ENCODE measurements around the gene COMMD1.
"Not testable (repeated sequence)": the region's sequence is repeated elsewhere in the genome, so short reads cannot be mapped to it uniquely, and the experiment has no call there.

COMMD1 gene

DNA sequence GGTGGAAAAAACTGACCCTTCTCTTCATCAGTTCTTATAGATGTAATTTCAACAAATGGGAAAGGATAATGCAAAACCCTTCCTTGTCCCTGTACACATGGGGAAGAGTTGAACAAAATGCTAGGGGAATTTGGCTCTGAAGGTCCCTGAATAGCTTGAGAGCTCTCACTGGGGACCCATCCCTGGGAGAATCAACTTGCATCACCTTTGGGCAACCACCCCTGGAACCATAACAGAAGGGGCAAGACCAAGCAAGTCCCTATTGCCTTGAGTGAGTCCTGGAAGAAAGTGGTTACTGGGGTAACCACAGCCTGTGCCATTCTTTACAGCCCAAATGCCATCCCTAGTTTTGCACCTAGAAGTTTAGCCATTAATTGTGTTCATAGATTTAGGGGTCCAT, 238.2 kb downstream of the COMMD1 start:
- DNase-seq = no peak

DNA sequence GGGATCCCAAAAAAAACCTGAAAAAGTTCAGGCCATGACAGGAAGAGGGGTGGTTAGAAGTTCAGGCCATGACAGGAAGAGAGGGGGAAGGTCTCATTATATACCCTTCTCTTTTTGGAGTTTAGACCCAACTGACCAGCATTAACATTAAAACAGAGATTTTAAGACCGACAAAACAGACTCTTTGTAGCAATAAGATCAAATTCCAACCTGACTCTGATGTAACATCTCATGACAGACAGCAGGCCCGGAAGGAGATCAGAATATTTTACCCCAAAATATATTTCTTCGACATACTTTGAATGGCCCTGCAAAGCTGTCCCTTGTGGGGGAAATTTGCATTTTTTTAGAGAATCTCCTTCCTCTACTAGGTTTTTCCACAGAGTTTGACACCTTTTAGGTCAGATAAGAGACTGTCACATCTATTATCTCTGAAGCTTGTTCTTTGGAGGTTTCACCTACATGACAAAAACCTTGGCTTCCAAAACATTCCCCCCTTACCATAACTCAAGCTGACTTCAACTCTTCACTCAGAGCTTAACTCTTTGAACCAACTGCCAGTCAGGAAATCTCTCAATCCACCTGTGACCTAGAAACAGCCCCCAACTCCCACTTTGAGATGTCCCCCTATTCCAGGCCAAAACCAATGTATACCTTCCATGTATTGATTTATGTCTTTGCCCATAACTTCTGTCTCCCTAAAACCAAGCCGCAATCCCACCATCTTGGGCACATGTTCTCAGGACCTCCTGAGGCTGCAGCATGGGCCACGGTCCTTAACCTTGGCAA, 239.4 kb downstream of the COMMD1 start:
- no peak for DNase-seq

DNA sequence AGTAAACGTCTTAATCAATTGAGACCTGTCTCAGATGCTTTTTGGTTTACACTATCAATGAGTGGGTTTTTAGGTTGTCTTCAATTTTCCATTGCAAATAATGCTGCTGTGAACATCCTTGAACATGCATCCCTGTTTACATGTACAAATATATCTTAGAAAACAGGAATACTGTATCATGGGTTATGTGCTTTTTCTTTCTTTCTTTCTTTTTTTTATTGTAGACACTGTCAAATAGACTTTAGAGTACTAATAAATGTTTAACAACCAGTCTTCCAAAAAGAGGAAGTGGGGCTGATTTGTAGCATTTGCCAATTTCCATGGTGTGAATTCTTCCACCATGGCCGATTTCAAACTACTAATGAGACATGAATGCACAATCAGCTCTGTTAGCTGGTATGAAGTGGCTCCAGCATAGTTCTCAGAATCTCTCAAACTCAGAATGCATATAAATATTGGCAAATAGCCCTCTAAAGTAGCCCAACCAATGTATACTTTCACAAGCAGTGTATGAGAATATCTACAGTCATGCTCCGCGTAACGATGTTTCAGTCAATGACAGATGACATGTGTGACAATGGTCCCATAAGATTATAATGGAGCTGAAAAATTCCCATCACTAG, 240.1 kb downstream of the COMMD1 start:
- DNase-seq = no peak

DNA sequence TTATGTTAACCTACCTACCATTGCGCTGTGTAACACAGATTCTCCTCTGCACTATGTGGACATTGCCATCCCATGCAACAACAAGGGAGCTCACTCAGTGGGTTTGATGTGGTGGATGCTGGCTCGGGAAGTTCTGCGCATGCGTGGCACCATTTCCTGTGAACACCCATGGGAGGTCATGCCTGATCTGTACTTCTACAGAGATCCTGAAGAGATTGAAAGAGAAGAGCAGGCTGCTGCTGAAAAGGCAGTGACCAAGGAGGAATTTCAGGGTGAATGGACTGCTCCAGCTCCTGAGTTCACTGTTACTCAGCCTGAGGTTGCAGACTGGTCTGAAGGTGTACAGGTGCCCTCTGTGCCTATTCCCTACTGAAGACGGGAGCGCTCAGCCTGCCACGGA, 241.3 kb downstream of the COMMD1 start:
- DNase-seq = not testable (repeated sequence)

DNA sequence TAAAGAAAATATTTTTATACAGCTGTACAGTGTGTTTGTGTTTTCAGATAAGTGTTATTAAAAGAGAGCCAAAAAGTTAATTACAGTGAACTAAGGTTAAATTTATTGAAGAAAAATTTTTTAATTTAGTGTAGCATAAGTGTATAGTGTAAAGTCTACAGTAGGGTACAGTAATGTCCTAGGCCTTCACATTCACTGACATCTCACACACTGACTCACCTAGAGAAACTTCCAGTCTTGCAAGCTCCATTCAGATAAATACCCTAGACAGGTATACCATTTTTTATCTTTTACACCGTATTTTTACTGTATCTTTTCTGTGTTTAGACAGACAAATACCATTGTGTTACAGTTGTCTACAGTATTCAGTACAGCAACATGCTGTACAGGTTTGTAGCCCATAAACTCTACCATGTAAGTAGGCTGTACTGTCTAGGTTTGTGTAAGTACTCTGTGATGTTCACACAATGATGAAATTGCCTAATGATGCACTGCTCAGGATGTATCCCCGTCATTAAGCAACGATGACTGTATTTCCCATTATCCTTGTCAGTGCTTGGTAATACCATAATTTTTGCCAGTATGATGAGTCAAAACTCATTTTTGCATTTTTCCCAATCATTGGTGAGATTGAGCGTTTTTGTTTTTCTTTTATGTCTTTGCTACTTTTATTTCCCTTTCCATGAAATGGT, 242.3 kb downstream of the COMMD1 start:
- no peak for DNase-seq

DNA sequence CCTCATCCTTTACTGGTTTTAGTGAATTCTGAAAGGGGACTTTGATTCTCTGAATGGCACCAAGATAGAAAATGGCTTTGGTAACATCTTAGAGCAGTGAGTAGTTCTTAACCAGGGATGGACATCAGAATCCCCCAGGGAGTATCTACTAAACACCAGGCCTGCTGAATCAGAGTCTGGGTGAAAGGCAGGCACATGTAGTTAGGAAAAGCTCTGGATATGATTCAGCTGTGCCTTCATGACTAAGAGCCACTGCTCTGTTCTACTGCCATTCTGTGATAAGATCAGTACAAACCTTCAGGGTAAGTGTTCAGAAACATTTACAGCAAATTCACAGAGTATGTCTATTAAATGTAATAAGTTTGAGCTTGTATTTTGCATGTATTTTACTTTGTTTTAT, 244.2 kb downstream of the COMMD1 start:
- no peak for DNase-seq

DNA sequence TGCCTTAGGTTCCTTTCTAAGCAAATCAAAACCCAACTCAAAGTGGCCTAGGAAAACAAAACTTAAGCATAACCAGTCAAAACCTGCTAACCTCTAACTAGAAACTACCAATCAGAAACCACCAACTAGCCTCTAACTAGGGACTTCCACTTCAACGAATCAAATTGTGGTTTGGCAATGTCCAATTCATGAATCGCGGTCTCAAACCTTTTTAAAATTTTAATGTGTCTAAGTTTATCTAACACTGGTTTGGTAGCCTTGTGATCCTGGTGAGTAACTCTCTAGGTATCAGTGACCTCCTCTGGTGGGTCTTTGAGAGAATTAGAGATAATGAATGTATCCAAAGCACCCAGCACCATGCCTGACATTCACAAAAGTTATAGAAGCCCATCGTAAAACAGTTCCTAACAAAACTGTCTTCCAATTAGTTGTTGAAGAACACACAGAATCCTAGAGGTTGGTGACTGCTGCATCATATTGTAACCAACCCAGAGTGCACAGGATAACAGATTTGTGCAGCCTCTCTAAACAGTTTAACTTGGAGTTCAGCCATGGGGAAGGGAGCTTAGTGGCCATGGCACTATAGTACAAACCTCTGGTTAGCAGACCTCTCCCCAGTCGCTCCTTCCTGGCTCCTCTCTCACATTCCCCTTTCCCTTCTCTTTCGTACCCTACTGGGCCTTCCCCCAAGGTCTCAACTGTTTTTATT, 245.3 kb downstream of the COMMD1 start:
- DNase-seq = no peak

DNA sequence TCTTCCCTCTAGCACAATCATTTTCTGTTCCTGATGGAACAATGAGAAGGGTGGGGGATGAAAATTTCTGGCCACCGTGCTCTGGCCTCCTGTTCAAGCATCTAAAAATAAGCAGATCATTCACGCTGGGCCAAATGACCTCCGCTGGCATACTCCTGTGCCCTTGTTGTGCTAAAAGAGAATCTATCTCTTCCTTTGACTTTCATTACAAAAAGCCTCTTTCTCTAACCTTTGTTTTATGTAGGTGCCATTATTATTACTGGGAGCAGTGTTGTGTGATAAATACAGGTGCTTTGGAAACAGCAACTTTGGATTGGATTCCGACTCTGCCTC, 245.8 kb downstream of the COMMD1 start:
- DNase-seq = no peak

DNA sequence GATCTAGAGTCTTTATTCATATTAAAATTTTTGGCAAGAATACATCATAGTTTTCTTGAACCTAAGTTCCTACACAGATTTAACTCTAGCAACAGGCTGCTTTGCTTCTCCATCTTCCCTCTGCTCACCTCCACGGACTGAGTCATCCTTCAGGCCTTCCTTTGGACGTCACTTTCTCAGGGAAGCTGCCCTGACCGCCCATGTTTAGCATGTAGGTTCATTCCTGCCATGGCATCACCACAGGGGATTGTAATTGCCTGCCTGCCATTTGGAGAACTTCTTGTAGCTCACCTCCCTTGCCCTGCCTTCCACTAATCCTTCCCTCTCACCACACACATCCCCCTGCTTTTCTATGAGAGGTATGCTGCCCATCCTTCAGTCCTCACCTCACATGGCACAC, 246.5 kb downstream of the COMMD1 start:
- DNase-seq = no peak

DNA sequence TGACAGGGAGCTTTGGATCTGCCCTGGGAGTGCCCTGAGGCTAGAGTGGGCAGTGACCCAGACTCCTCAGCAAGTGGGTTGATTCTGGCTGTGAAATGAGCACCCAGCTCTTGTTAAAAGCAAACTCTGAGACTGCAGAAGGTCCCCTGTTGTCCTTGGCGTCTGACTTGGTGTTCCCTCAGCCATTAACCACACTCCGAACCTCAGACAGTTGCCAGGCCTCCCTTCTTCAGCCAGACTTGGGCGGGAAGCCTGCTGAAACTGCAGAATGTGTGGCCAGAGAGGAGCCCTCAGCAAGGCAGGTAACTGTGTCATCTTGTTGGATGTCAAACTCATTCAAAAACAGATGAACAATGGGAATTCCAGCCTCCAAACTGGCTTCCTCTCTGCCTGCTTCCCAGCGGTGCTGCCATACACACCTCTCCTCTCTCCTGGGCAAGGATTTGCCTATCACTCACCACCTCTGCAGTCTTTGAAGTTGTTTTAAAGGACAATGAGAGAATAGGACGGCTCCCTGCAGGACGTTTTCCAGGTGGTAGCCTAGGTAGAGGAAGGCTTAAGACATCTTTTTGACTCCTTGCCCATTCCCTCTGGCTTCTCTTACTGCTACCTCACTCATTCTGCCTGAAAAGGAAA, 251.5 kb downstream of the COMMD1 start:
- DNase-seq = no peak

DNA sequence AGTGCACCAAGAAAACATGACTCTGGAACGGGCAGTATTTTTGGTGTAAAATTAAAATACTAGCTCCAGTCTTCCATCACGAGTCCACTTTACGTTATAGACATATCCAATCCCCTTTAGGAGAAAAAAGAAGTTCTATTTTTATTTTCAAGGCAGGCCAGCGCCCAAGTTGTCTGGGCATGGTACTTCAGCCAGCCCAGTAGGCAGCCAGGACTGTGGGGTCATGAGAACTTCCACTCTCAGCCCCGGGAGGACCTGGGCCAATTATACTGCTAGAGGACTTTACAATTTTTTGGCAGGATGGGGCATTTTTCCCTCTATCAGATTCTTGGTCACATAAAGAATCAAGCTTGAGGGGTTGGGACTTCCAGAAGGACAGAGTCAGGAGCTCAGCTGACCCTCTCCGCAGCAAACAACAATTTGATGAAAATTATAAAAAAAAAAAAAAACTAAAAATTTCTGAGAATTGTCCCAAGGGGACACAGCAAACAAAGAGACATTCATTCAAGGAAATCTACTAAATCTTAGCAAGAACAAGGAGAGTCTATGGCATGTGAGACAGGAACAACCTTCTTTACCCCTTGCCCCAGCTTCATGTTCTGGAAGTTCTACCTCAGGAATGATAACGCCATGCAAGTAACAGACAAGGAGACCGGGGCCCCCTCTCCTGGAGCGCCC, 253.1 kb downstream of the COMMD1 start:
- DNase-seq = no peak

DNA sequence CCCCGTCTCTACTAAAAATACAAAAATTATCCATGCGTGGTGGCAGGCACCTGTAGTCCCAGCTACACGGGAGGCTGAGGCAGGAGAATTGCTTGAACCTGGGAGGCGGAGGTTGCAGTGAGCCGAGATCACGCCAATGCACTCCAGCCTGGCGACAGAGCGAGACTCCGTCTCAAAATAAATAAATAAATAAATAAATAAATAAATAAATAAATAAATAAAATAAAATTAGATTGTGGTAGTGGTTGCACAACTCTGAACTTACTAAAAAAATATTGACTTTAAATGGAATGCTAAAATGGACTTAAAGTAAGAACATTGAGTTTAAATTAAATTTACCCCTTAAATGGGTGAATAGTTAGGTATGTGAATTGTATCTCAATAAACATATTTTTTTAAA, 255.2 kb downstream of the COMMD1 start:
- not testable (repeated sequence) for DNase-seq

DNA sequence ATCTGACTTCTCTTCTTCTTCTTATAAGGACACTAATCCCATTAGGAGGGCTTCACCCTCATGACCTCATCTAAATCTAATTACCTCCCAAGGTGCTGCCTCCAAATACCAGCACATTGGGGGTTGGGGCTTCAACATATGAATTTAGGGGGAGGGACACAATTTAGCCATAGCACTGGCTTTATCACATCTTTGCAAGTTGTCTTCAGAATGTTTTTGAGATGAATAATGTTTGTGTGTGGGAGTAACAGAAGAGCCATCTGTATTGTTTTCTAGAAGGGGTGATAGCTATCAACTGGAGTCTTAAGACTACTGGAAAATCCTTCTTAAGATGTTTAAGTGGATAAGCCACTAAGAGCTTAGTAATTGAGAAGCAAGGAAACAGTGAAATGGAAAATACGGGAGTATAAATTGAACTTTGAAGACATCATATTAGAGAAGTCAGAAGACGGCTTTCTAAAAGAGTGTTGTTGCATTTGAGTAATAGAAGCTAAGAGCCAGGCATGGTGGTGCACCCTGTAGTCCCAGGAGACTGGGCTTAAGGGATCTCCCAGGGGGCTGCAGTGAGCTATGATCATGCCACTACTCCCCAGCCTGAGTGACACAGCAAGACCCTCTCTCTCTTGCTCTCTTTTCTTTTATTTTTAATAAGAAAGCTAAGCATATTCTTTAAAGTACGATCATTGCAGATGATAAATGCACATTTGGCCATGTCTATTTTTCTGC, 257.8 kb downstream of the COMMD1 start:
- no peak for DNase-seq

DNA sequence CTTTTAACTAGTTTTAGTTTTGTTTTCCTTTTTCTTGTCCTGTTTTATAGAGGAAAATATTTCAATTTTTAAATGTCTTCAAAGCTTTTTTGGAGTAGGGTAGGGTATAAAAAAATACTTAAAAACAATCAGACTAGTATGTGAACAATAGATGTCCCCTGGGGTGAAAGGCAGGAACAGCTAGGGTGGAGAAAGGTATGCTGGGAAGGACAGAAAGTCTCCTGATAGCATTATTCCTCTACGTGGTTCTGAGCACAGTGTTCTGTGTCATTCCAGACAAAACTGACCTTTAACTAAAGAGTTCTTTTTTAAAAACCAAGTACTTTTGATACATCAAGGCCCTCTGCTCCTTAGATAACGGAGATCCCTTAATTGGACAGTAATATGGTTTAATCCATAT, 258.4 kb downstream of the COMMD1 start:
- DNase-seq = no peak

DNA sequence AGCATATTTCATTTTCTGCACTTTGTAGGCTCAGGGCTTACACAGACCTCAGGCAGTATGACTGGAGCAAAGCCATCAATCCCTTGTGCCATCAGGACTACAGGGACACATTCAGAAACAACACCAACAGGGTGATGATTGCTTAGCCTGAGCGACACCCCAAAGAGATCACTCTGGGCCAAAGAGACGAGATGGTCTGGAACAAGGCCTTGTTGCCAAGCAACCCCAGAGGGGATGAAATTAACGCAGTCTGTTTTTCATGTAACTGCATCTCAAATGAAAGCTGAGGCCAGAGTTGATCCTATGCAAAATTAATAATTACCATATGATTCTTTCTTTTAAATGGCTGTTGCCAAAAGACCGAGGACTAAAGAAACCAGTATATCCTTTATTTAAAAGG, 270.3 kb downstream of the COMMD1 start:
- DNase-seq = no peak

DNA sequence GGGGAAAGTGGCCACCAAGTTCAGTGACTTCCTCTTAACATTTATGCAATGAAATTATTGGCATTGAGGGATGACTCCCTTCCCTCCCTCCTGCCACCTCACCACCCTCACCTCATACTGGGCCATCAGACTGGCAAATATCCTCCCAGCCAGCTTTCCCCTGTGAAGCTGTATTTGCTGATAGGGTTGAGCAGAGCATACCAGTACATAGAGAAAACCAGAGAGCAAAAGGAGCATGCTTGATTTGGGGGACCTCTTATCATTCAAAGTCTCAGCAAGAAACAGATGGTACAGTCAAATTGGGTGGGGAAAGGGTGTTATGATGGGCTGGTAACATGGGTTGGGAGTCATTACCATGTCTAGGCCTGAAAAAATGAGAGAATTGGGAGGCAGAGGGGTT, 271.3 kb downstream of the COMMD1 start:
- no peak for DNase-seq

DNA sequence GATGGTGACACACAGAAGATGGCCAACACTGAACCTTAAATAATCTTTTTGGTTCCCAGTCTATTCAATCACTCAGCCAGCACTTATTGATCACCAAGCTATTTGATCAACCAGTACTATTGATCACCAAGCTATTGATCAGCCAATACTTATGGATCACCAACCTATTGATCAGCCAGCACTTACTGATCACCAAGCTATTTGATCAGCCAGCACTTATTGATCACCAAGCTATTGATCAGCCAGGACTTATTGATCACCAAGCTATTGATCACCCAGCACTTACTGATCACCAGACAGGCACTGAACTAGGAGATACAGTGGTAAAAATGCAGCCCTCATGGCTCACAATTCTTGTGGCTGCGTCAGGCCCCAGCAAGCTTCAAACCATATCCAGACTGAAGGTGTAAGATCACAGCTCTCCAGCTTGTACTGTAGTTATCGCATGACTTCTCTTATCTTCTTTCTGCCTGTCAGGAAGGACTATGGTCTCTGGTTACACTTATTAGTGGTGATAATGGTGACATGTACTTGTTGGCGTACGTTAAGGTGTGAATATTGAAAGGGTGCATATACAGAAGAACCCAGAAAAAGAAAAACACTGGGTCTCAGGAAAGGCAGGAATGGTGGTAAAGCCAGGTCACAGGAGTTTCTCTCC, 272.0 kb downstream of the COMMD1 start:
- no peak for DNase-seq

DNA sequence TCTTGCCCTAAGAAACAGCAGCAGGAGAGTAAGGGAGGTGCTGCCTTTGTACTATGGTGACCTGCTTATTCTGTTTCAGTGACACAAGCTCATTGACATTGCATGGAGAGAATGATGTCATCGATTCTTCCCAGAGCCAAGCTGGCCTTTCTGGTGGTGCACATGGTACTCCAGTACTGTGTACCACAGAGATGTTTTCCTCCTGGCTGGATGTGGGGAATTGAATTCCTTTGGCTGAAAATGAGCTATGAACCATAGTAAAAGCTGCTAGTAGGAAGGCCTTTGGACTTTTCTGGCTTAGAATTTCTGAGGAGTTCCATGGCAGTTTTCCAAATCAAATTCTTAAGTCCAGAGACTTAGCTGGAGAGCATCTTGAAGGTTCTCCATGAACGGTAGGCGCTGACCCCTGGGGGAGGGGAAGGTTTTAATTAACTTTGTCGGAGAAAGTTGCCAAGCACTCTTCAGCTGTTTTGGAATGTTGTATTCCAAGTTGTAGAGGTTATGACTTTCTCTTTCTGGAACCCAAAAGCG, 273.3 kb downstream of the COMMD1 start:
- DNase-seq = no peak

DNA sequence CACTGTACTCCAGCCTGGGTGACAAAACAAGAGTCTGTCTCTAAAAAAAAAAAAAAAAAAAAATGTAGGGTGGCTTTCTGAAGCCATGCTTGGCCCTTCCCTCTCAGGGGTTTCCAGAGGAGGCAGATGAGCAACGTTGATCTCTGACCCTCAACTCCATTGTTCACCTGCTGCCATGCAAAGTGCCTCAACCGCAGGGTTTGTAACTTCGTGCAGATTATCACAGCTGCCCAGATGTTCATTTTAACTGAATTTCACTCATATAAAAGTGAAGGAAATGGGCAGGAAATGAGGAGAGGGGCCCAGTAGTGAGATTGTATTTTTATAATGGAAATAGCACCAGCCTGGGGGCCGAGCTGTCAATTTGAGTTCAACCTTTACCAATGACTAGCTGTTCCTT, 275.5 kb downstream of the COMMD1 start:
- no peak for DNase-seq

DNA sequence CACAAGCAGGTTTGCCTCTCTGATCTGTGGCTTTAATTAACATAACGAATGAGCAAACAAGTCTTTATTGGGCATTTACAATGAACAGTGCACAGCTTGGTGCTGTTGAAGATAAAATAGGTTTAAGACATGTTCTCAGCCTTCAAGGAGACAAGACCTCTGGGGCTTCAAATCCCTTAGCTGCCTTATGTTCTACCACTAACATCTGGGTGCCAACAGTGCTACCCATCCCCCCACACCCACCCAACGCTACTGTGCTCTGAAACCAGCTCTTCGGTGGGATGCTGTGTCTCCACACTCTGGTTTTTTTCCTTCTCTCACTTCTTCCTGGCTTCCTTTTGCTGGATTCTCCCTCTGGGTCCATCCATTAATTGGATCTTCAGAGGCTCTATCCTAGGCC, 276.4 kb downstream of the COMMD1 start:
- DNase-seq = no peak
